Motor neuron (in vitro differentiated cells): ENCODE data around the gene CST7. TPM values are rescaled to one million over a fixed set of nuclear protein-coding genes. Genes with fewer than 3 reads are reported as not detected.

Experiments used
- ATAC-seq, 8 experiments: fragments of 200-7000 bp; cut with Tn5 transposase; replicated peaks in 6 of 8; 2 replicates each; pipeline ENCODE4 v1.8.0; 2021; ENCODE audit warnings: mild to moderate bottlenecking in 8 of 8, moderate library complexity in 8 of 8
- H3K27ac ChIP-seq, 2 donors: fragments of 250-450 bp; sonication (Bioruptor Pico); 2 replicates each; pipeline ENCODE4 v1.9.0; 2021; ENCODE audit warnings: antibody characterized with exemption in 2 of 2, mild to moderate bottlenecking in 2 of 2, moderate library complexity in 1 of 2
- H3K4me1 ChIP-seq, 2 donors: fragments of 250-450 bp; sonication (Bioruptor Pico); replicated peaks in 1 of 2; 2 replicates each; pipeline ENCODE4 v1.6.1; 2021; ENCODE audit warnings: antibody characterized with exemption in 2 of 2, mild to moderate bottlenecking in 2 of 2, moderate library complexity in 1 of 2
- H3K4me3 ChIP-seq, 5 donors: fragments of 250-450 bp; sonication (Bioruptor Pico); 2 replicates each; pipeline ENCODE4 v1.9.0; 2021; ENCODE audit warnings: antibody characterized with exemption in 5 of 5, mild to moderate bottlenecking in 5 of 5, moderate library complexity in 4 of 5
- WGBS, 10 experiments: fragments of 450-650 bp; shearing (Covaris generic); methylation state at CpG; one replicate each; pipeline ENCODE4 v1.0.0; 2022; 5-methylcytosine and 5-hydroxymethylcytosine counted together
- in situ Hi-C, 9 experiments: fragments of 400-800 bp; cut with MboI; loops; one replicate each; pipeline ENCODE4 v1.15.0; 2021; ENCODE audit warnings: low sequenced_read_pairs in 9 of 9, low pct_unique_long_range_greater_than_20kb in 2 of 9; ENCODE audit not compliant: unreplicated experiment in 9 of 9
- total RNA-seq, 8 experiments: library from RNA; unstranded; fragments of 300-600 nt; gene quantifications; 2 replicates each; pipeline versions ENCODE4 v1.2.3 to v1.2.4, GENCODE V29; 2022

The CST7 gene
- total RNA-seq, 8 experiments from 2014 or later: not detected

DNA sequence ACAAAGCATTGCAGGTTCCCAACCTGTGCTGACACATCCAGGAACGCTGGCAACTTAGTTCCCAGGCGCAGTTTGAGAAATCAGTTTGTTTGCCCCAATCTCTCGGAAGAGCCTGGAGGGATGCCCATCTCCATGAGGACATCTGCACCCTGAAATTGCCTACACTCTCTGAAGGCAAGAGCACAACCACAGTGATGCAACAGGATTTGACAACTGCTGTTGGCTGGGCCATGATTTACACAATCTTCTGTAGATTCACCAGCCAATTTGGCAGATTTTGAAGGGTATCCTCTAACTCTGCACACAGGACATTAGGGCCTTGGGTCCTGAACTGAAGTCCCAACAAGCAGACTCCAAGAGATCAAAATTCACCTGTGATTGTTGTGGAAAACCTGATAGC lies 40.1 kb downstream of the CST7 start:
- Histone ChIP-seq H3K4me3 (no peak overlapping the region), H3K4me1 (peaks cover 12 to 20% of the 10 kb centered on the region in 2 donors), H3K27ac (no peak overlapping the region)
- in situ Hi-C loops: loop anchor here in 3 of 9 experiments (25.0 kb wide), 3 partner anchors 173 to 323 kb away; partner anchors contain the start of gene ENTPD6 (in 2 of the 3)
- ATAC-seq: no peak
- 80 to 100% (median 96%) methylated on average over 1 to 3 of the region's 3 CpGs; no CpG with 5 or more reads in 3 of the 10 experiments for WGBS, 10 experiments

DNA sequence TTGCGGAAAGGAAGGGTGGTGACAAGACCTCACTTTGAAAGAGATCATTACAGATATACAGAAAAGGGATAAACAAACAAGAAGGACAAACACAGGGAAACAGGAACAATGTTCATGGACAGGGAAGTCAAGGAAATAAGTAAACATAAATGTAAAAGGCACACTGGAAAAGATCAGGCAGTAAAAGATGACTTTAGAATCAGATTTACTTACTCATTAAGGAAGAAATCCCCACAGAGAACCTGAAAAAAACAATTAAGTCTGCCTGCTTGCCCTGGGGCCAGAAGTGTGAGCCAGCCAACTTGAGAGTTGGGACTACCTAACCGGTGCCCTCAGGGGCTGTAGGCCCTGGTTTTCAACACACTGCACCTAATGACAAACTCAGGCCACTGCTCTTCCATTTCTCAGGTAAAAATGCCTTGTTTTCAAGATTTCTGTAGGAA lies 41.8 kb downstream of the CST7 start:
- Histone ChIP-seq H3K4me1 (peaks cover 17 to 33% of the 10 kb centered on the region in 2 donors), H3K4me3 (peak overlapping the region in 3 of 5 donors; percentile 97 to 100 (median 100)), H3K27ac (no peak overlapping the region)
- ATAC-seq: no peak
- in situ Hi-C loops: loop anchor here in 5 of 9 experiments (10.0 to 25.0 kb wide), 5 partner anchors 74 to 321 kb away; partner anchors contain the start of gene ENTPD6 (in 2 of the 5)
- WGBS, 10 experiments: 20 to 100% (median 94%) methylated on average over 1 to 2 of the region's 2 CpGs; no CpG with 5 or more reads in 1 of the 10 experiments

DNA sequence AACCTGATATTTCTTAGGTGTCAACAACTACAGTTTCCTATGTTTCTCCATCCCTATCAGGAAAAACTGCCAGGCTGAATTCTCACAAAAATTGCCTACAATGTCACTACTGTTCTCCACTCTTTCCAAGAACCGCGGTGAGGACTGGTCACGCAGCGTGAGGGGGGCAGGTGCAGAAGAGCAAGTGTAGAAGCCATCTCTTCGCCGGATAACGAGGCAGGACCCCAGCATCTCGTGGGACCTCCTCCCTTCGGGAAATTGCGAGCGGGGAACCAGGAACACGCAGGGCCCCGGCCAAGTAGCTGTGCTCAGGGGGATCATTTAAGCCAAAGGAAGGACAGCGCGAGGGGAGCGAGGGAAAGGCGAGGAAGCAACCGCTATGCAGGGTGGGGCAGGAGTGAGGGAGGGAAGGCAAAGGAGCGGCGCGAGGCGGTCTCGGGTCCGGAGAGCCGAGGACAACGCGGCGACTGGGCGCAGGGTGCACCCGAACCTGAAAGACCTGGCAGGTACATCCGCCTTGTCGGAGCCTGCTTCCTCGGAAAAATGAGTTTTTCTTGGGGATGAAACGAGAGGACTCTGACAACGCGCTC lies 42.9 kb downstream of the CST7 start:
- peak overlapping the region; percentile 77 to 84 for H3K27ac ChIP-seq

DNA sequence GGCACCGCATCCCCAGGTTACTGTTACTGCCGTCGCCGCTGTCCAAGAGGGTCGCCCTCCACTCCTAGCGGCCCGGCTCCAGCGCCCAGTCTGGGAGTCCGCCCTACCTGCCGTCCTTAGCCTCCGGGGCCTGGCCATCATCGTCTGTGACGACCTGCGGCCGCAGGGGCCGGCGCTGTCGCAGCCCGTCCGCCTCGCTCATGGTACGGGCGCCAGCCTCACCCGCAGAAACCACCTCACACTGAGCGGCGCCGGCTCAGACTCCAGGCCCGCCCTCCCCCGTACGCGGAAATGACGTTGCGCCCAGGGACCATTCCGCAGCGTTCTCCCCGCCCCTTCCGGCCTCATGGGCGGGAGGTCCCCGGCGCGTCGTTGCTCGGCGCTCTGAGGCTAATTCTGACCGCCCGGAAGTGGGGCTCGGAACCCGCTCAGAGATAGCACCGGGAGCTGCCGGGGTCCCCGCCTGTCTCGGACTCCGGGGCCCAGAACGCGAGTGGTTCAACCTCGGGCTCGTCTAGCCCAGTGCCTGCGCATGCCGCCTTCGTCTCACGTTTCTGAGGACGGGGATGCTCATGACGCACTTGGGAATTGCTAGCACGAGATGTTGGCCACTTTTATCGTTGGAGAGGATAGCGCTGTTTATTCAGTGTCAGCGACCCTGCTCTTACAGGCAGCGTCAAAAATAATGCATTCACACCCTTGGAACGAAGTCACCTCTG lies 43.6 kb downstream of the CST7 start, which contains the start of gene APMAP:
Gene APMAP (minus strand): TSS at position 265 of the 719 bp plus-strand sequence. CDS start 63 bp downstream, at position 202.
- Histone ChIP-seq H3K4me3 (peak within 1 kb of the TSS; percentile 78 to 100 (median 97)), H3K4me1 (peaks cover 20 to 33% of the 10 kb centered on the region in 2 donors), H3K27ac (peak within 1 kb of the TSS; percentile 77 to 84)
- in situ Hi-C loops: loop anchor here in 5 of 9 experiments (10.0 to 25.0 kb wide), 5 partner anchors 72 to 320 kb away; partner anchors contain the start of gene ENTPD6 (in 2 of the 5)
- ATAC-seq: peak; percentile 91 to 97 (median 94)
- WGBS, 10 experiments: 0 to 10% (median 1%) methylated on average over 1 to 11 of the region's 69 CpGs; no CpG with 5 or more reads in 2 of the 10 experiments

More for the DNA sequence above, 42.9 kb downstream of the CST7 start:
- Histone ChIP-seq H3K4me1 (peaks cover 20 to 33% of the 10 kb centered on the region in 2 donors), H3K4me3 (peak overlapping the region; percentile 78 to 100 (median 97))
- in situ Hi-C loops: loop anchor here in 5 of 9 experiments (10.0 to 25.0 kb wide), 5 partner anchors 73 to 320 kb away; partner anchors contain the start of gene ENTPD6 (in 2 of the 5)
- WGBS, 10 experiments: 0 to 3% (median 0%) methylated on average over 4 to 13 of the region's 36 CpGs; no CpG with 5 or more reads in 3 of the 10 experiments
- ATAC-seq: peak; percentile 42 to 59 (median 50)

DNA sequence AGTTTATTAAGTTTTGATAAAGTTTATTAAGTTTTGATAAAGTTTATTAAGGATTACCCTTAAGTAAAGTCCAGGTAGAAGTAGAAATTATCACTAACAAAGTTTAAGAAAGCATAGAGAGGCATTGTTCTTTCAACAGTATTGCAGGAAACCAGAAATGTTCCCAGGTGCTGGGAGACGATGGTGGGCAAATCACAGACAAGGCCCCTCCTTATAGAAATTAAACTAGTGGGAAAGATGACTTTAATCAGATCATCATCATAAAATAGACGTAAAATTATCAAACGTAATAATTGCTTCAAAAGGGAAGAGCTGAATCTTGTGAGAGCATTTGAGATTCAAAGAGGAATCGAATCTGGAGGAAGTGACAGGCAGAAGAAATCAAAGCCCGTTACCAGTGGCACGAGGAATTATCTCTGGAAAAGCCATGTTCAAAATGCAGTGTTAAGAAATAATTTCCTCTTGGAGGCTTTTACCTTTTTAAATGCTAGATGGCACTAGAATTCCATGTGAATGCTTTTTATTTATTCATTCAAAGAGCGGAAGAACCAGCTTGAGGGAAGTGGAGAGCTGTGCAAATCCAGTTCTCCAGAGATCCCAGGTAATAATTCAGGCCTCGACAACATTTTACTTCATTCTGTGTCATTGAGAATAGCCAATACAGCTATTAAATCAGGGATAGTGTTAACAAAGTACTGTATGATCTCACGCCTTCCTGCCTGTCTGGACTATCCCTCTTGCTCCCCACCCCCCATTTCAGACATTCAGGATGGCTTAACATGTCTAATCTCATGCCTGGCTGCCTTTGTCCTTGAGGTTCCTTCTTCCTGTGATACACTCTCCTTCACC lies 44.5 kb downstream of the CST7 start:
- peaks cover 20 to 33% of the 10 kb centered on the region in 2 donors for H3K4me1 ChIP-seq
- ATAC-seq: peak in 2 of 8 experiments; percentile 1 to 41
- H3K4me3 ChIP-seq: peak overlapping the region; percentile 78 to 100 (median 97)
- WGBS, 10 experiments: 12 to 74% (median 62%) methylated on average over 2 to 9 of the region's 9 CpGs
- in situ Hi-C loops: loop anchor here in 5 of 9 experiments (10.0 to 25.0 kb wide), 5 partner anchors 71 to 319 kb away; partner anchors contain the start of gene ENTPD6 (in 2 of the 5)
- peak overlapping the region in 1 of 2 donors; percentile 55 for H3K27ac ChIP-seq

DNA sequence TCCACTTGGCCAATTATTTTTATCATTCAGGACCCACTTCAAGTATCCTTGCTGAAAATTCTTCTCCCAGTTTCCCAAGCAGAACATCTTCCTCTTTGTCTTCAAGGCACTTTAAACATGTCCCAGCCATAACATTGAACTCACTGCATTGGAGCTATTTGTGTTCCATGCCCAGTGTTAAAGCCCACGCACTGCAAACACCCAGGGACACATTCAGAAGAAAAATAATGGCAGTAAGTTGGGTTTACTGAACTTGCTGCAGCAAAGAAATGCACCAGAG lies 45.1 kb downstream of the CST7 start:
- peaks cover 20 to 33% of the 10 kb centered on the region in 2 donors for H3K4me1 ChIP-seq
- WGBS, 10 experiments: 38 to 100% (median 100%) methylated on average over 1 of the region's 1 CpG; no CpG with 5 or more reads in 5 of the 10 experiments
- in situ Hi-C loops: loop anchor here in 5 of 9 experiments (10.0 to 25.0 kb wide), 5 partner anchors 71 to 318 kb away; partner anchors contain the start of gene ENTPD6 (in 2 of the 5)
- peak overlapping the region in 1 of 2 donors; percentile 55 for H3K27ac ChIP-seq
- no peak for ATAC-seq
- H3K4me3 ChIP-seq: no peak overlapping the region

DNA sequence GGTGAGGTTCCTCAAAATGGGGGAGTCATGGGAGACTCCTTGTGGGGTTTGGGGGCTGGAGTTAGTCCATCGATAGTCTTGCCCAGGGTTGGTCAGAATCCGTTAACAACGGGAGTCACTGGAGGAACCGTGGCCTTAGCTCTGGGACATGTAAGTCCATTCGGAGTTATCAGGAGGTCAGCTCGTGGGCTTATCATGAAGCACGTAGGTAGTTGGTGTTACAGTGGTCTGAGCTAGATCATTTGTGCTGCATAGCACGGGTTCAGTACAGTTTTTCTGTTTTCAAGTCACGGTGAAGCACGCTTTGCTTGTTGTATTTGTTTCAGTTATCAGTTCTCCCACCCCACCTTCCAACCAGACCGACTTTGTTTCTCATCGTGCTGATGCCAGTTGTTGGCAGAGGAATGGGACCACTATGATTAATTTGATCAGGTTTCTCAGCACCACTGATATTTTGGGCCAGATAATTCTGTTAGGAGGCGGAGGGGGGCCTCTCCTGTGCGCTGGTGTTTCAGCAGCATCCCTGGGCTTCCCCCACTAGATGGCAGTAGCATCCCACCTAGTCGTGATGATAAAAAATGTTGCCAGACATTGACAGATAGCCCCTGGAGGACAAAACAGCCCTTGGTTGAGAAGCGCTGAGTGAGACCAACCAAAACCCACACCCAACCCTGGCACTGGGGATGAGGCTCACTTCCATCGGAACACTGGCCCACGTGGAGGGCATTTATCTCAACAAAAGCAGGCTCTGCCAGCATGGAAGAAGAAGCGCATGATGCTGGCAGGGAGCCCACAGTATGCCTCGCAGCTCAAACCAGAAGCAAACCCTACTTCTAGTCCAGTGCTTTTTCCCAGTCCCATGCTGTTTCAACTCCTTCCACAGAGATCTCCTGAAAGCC lies 45.6 kb downstream of the CST7 start:
- no peak overlapping the region for H3K4me3 ChIP-seq
- peak; percentile 6 to 28 (median 14) for ATAC-seq
- H3K4me1 ChIP-seq: peaks cover 20 to 33% of the 10 kb centered on the region in 2 donors
- peak overlapping the region in 1 of 2 donors; percentile 55 for H3K27ac ChIP-seq
- in situ Hi-C loops: loop anchor here in 5 of 9 experiments (5.0 to 25.0 kb wide), 6 partner anchors 68 to 318 kb away; partner anchors contain the start of gene ENTPD6 (in 2 of the 5)
- WGBS, 10 experiments: 14 to 58% (median 40%) methylated on average over 2 to 15 of the region's 20 CpGs; no CpG with 5 or more reads in 1 of the 10 experiments

DNA sequence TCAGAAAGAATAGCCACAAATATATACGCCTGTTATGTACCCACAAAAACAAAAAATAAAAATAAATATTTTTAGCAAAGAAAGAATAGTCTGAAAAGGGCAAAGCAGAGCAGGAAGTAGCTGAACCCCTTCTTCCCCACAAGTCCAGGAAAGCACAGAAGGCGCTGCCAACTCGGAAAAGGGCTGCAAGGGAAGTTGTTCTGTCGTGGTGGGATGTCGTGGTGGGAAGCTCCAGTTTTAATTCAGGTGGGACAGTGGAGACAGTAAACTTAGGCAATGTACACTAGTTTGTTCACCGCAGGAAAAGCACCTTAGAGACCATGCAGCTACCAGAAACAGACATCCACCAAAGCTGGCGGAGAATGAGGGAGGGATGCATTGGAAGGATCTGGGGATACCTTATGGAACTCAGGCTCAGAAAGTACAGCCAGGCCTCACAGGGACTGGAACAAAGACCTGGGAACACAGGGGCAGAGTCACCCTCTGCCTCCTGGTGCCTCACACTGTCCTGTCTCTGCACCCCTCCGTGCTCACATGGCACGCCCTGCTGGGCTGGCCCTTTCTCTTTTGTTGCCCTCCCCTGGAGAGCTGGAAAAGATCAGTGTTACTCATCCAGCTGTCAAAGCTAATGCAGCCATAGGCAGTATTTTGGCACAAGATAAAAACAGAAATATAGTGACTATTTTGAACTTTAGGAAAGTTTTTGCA lies 46.8 kb downstream of the CST7 start:
- WGBS, 10 experiments: 42 to 100% (median 81%) methylated on average over 1 to 8 of the region's 9 CpGs
- Histone ChIP-seq H3K4me1 (peaks cover 18 to 28% of the 10 kb centered on the region in 2 donors), H3K27ac (no peak overlapping the region), H3K4me3 (no peak overlapping the region)
- in situ Hi-C loops: loop anchor here in 5 of 9 experiments (5.0 to 25.0 kb wide), 6 partner anchors 66 to 316 kb away; partner anchors contain the start of gene ENTPD6 (in 2 of the 5)
- peak in 2 of 8 experiments; percentile 8 to 9 for ATAC-seq

DNA sequence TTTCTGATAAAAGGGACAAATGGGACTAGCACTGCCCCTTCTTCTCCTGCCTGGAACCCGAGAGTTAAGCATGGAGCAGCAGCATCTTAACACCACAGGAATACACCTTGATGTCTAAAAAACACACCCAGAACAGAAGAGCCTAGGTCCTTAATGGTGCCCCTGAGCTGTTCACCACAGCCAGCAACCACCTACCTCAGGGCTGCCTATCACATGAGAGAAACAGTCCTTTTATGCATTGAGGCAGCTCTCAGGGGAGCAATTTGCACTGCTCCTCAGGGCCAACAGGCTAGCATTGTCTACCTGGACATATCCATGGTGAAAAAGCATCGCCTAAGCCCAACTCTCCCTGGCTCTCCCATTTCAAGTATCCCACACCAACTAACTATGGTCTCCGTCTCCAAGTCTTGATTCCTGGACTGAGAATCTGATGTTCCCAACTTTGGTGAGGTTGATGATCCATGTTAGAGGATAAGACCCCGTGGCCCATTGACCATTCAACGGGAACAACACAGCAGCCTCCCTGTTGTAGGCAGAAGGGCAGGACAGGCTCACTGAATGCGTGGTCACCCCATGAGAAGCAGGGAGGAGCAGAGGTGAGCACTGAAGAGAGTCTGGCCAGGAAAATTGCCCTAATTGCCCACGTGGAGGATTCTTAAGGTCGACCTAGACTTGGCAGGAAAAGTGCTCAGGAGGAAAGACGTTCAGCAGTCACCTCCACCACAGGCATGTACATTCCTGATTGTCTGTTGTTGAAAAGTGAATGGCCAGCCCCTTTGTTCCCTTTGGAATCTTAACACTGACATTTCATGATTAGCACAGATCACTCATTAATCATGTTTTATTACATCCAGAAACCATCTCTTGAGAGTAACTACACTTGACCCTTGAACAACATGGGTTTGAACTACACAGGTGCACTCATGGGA lies 47.6 kb downstream of the CST7 start:
- 37 to 100% (median 60%) methylated on average over 1 to 6 of the region's 9 CpGs for WGBS, 10 experiments
- Histone ChIP-seq H3K4me1 (peaks cover 12 to 22% of the 10 kb centered on the region in 2 donors), H3K4me3 (no peak overlapping the region), H3K27ac (no peak overlapping the region)
- no peak for ATAC-seq
- in situ Hi-C loops: loop anchor here in 5 of 9 experiments (5.0 to 25.0 kb wide), 6 partner anchors 66 to 316 kb away; partner anchors contain the start of gene ENTPD6 (in 2 of the 5)

DNA sequence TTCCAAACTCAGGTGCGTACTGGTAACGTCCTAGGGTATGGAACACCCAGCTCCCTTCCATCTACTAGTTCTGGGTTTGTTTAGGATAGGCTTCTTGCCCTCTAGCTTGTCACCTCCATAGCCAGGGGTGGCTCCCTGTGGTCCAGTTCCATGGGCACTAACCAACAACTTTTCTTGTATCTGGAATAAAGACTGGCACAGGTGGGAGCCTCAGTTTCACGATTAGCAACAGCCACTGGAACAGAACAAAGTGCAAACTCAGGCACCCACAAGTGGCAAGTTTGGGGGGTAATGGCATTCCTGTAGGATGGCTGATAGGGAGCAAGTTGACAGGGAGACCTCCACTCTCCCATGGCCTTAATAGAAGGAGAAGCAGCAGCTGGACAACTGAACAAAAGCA lies 49.1 kb downstream of the CST7 start:
- H3K4me1 ChIP-seq: peaks cover 12 to 22% of the 10 kb centered on the region in 2 donors
- in situ Hi-C loops: loop anchor here in 5 of 9 experiments (5.0 to 25.0 kb wide), 6 partner anchors 64 to 314 kb away; partner anchors contain the start of gene ENTPD6 (in 2 of the 5)
- H3K4me3 ChIP-seq: no peak overlapping the region
- 40 to 90% (median 70%) methylated on average over 1 to 3 of the region's 3 CpGs; no CpG with 5 or more reads in 3 of the 10 experiments for WGBS, 10 experiments
- ATAC-seq: no peak
- H3K27ac ChIP-seq: no peak overlapping the region
